Colonic mucosa (tissue), 4 donors: ENCODE data around the gene ITGA11. TPM values are rescaled to one million over a fixed set of nuclear protein-coding genes. Genes with fewer than 3 reads are reported as not detected.

ENCODE experiments used
- DNase-seq: peaks from one replicate; pipeline ENCODE4 v3.0.0-alpha.2; 2020
- H3K27ac ChIP-seq: fragments of 200-600 bp; one replicate; pipeline ENCODE4 v1.8.0; 2021
- H3K27me3 ChIP-seq: fragments of 200-600 bp; one replicate; pipeline ENCODE4 v1.8.0; 2021
- H3K36me3 ChIP-seq: fragments of 200-600 bp; one replicate; pipeline ENCODE4 v1.8.0; 2021
- H3K4me1 ChIP-seq: fragments of 200-600 bp; one replicate; pipeline ENCODE4 v1.8.0; 2021; ENCODE audit warnings: mild to moderate bottlenecking
- H3K4me3 ChIP-seq: fragments of 200-600 bp; one replicate; pipeline ENCODE4 v1.8.0; 2021
- H3K9ac ChIP-seq, 2 donors: one replicate each; pipeline ENCODE4 v1.7.0; 2013; ENCODE audit warnings: control low read depth in 2 of 2, low read depth in 2 of 2, low read length in 2 of 2
- H3K9me3 ChIP-seq: fragments of 200-600 bp; one replicate; pipeline ENCODE4 v1.8.0; 2021
- CTCF ChIP-seq: fragments of 200-600 bp; IDR thresholded peaks from one replicate; pipeline ENCODE4 v1.8.0; 2022; ENCODE audit warnings: antibody characterized with exemption, mild to moderate bottlenecking
- intact Hi-C: fragments of 100-400 bp; cut with DNase I; formaldehyde crosslinking; loops from one replicate; pipeline ENCODE4 v1.14.1; 2022
- total RNA-seq, 2 donors: library from RNA; stranded (reverse); fragmentation: NEBNext Ultra II Directional in 1 of 2; extraction: Animal tissue kit (Norgen Biotek cat#: 25700) in 1 of 2; gene quantifications; one replicate each; pipeline ENCODE4 v1.2.1, GENCODE V29; 2021
- donor health status: healthy.
- donor health status: DM: no; HTN: no; CAD: no.
- donor health status: DM: no; HTN: no; CAD: no.

Gene ITGA11
- total RNA-seq, 2 donors from 2014 or later, result 2.4 to 4.1 TPM

GRCh38 chr15:68370768-68371151 lies 61.2 kb downstream of the ITGA11 start:
- no peak overlapping the region for H3K4me3 ChIP-seq
- no peaks in the 10 kb centered on the region for H3K9me3 ChIP-seq
- H3K36me3 ChIP-seq, result no peaks in the 10 kb centered on the region
- TF ChIP-seq CTCF, result no peak
- no peak for DNase-seq
- no peaks in the 10 kb centered on the region for H3K4me1 ChIP-seq
- intact Hi-C loops, result no loop called here
- no peak overlapping the region for H3K9ac ChIP-seq
- H3K27ac ChIP-seq, result no peak overlapping the region
- H3K27me3 ChIP-seq, result no peaks in the 10 kb centered on the region

- no peaks in the 10 kb centered on the region for H3K9me3 ChIP-seq
- no peaks in the 10 kb centered on the region for H3K4me1 ChIP-seq
- no peak overlapping the region for H3K9ac ChIP-seq
- TF ChIP-seq CTCF, result no peak
- H3K4me3 ChIP-seq, result no peak overlapping the region
- intact Hi-C loops, result no loop called here
- H3K36me3 ChIP-seq, result no peaks in the 10 kb centered on the region
- no peak overlapping the region for H3K27ac ChIP-seq
- H3K27me3 ChIP-seq, result no peaks in the 10 kb centered on the region
- DNase-seq, result no peak
Observed at GRCh38 chr15:68369931-68370767, 61.8 kb downstream of the ITGA11 start.

GRCh38 chr15:68368731-68369435 lies 63.1 kb downstream of the ITGA11 start:
- Histone ChIP-seq H3K27me3 (no peaks in the 10 kb centered on the region), H3K4me3 (no peak overlapping the region), H3K9ac (no peak overlapping the region), H3K27ac (no peak overlapping the region), H3K36me3 (no peaks in the 10 kb centered on the region), H3K9me3 (no peaks in the 10 kb centered on the region), H3K4me1 (no peaks in the 10 kb centered on the region)
- no peak for TF ChIP-seq CTCF
- intact Hi-C loops, result no loop called here
- no peak for DNase-seq

- no peak overlapping the region for H3K27ac ChIP-seq
- intact Hi-C loops, result no loop called here
- H3K27me3 ChIP-seq, result no peaks in the 10 kb centered on the region
- no peak for DNase-seq
- no peaks in the 10 kb centered on the region for H3K4me1 ChIP-seq
- no peak overlapping the region for H3K9ac ChIP-seq
- H3K36me3 ChIP-seq, result no peaks in the 10 kb centered on the region
- no peak for TF ChIP-seq CTCF
- no peaks in the 10 kb centered on the region for H3K9me3 ChIP-seq
- H3K4me3 ChIP-seq, result no peak overlapping the region
Observed at GRCh38 chr15:68367992-68368391, 64.0 kb downstream of the ITGA11 start.

- H3K4me3 ChIP-seq, result no peak overlapping the region
- no peak overlapping the region for H3K9ac ChIP-seq
- intact Hi-C loops, result no loop called here
- no peak for TF ChIP-seq CTCF
- H3K9me3 ChIP-seq, result no peaks in the 10 kb centered on the region
- no peaks in the 10 kb centered on the region for H3K27me3 ChIP-seq
- no peak overlapping the region for H3K27ac ChIP-seq
- DNase-seq, result no peak
- no peaks in the 10 kb centered on the region for H3K4me1 ChIP-seq
- no peaks in the 10 kb centered on the region for H3K36me3 ChIP-seq
Observed at GRCh38 chr15:68367226-68367625, 64.7 kb downstream of the ITGA11 start.
